ENCODE data around the gene SRPK2. TPM values are rescaled to one million over a fixed set of nuclear protein-coding genes. Genes with fewer than 3 reads are reported as not detected.

The SRPK2 gene
- total RNA-seq, 4 donors from 2014 or later = 21.5 to 35.1 (median 29.2) TPM

DNA sequence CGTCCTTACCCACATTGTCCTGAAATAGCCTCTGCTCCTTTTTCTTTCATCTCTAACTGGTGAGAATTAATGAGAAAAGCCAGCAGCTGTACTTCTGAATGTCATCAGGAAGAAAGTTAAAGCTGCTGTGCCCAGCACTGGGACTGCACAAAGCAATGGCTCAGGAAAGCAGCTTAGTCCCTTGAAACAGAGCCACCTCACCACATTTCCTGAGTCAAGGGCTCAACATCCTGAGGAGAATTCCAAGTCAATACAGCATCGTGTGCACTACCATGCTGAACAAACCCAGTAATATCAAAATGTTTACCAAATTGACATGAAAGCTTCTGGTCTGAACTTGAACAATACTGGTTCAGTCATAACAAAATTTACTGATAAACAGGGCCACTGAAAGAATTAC lies 234.6 kb downstream of the SRPK2 start:
- TF ChIP-seq POLR2A (IDR thresholded peaks at IDR 0.05) = no peak
- TF ChIP-seq CTCF (IDR thresholded peaks at IDR 0.05) = no peak
- Histone ChIP-seq H3K4me1 (peaks cover 0 to 7% (median 7%) of the 10 kb centered on the region in 3 donors), H3K9me3 (no peaks in the 10 kb centered on the region), H3K27me3 (no peaks in the 10 kb centered on the region), H3K36me3 (peaks cover 0 to 30% (median 0%) of the 10 kb centered on the region in 3 donors), H3K4me3 (no peak overlapping the region), H3K27ac (no peak overlapping the region)
- WGBS, 2 donors = 70 to 77% methylated on average over 2 of the region's 2 CpGs
- intact Hi-C loops (cut with DNase I) = no loop called here
- DNase-seq = no peak

DNA sequence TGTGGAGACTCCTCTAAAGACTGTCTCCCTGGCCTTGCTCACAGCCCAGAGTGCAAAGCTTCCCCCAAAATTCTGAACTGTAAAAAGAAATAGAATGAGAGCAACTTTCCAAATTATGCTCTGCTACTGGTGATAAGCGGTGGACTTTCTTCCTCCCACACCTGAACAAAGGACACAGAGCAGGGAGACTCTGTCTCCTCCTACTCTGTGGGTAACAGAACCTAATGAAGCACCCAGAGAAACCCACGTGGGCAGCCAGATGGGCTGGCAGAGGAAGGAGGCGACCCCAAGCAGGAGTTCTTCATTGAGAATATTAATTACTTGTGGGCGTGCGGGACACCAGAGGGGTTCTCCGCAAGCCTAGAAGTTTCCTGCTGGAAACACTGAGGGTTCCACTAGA lies 235.2 kb downstream of the SRPK2 start:
- WGBS, 2 donors = 69 to 87% methylated on average over 4 to 5 of the region's 6 CpGs
- TF ChIP-seq POLR2A (IDR thresholded peaks at IDR 0.05) (no peak), CTCF (IDR thresholded peaks at IDR 0.05) (no peak)

GRCh38 chr7:105151152-105151551 lies 237.6 kb downstream of the SRPK2 start:
- intact Hi-C loops (cut with DNase I) = no loop called here
- 81 to 82% methylated on average over 3 of the region's 3 CpGs for WGBS, 2 donors
- Histone ChIP-seq H3K4me1 (peaks cover 0 to 7% (median 7%) of the 10 kb centered on the region in 3 donors), H3K36me3 (peaks cover 0 to 17% (median 0%) of the 10 kb centered on the region in 3 donors), H3K27ac (no peak overlapping the region), H3K4me3 (no peak overlapping the region), H3K9me3 (no peaks in the 10 kb centered on the region), H3K27me3 (no peaks in the 10 kb centered on the region)
- DNase-seq = no peak
- TF ChIP-seq POLR2A (IDR thresholded peaks at IDR 0.05) (no peak), CTCF (IDR thresholded peaks at IDR 0.05) (no peak)

More for the DNA sequence above, 235.2 kb downstream of the SRPK2 start:
- Histone ChIP-seq H3K27ac (no peak overlapping the region), H3K9me3 (no peaks in the 10 kb centered on the region), H3K4me1 (peaks cover 0 to 7% (median 7%) of the 10 kb centered on the region in 3 donors), H3K36me3 (peaks cover 0 to 30% (median 0%) of the 10 kb centered on the region in 3 donors), H3K27me3 (no peaks in the 10 kb centered on the region), H3K4me3 (no peak overlapping the region)
- intact Hi-C loops (cut with DNase I) = no loop called here
- DNase-seq = no peak

GRCh38 chr7:105149827-105150226 lies 238.9 kb downstream of the SRPK2 start:
- TF ChIP-seq POLR2A (IDR thresholded peaks at IDR 0.05) = no peak
- no peak for TF ChIP-seq CTCF (IDR thresholded peaks at IDR 0.05)
- H3K27ac ChIP-seq = no peak overlapping the region
- 66 to 68% methylated on average over 3 of the region's 3 CpGs for WGBS, 2 donors
- intact Hi-C loops (cut with DNase I) = loop anchor here (10.0 kb wide), 1 partner anchor 195 kb away; no protein-coding TSS in a partner anchor
- H3K4me3 ChIP-seq = no peak overlapping the region
- H3K9me3 ChIP-seq = no peaks in the 10 kb centered on the region
- no peak for DNase-seq
- H3K27me3 ChIP-seq = no peaks in the 10 kb centered on the region
- H3K36me3 ChIP-seq = peaks cover 0 to 19% (median 0%) of the 10 kb centered on the region in 3 donors
- H3K4me1 ChIP-seq = peaks cover 0 to 7% (median 7%) of the 10 kb centered on the region in 3 donors

DNA sequence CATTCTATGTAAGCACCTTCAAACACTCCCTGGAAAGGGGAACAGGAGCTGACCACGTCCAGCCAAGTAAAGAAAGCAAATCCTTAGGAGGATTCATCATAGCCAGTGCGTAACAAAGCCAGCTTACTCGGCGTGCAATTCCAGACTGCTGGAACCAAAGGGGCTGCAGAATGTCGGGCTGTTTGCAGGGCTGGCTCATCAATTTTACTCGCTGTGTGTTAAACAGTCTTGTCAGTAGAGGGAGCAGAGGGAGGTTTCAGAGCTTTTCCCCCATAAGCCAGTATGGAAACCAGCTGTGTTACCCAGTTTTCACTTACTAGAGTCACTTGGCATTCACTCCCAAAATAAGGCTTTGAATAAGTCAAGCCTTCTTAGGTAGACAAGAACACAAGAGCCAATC lies 247.7 kb downstream of the SRPK2 start:
- no peak overlapping the region for H3K27ac ChIP-seq
- no peak for DNase-seq
- peaks cover 0 to 91% (median 5%) of the 10 kb centered on the region in 3 donors for H3K36me3 ChIP-seq
- intact Hi-C loops (cut with DNase I) = loop anchor here (10.0 kb wide), 1 partner anchor 204 kb away; no protein-coding TSS in a partner anchor
- no peak overlapping the region for H3K4me3 ChIP-seq
- H3K27me3 ChIP-seq = no peaks in the 10 kb centered on the region
- no peaks in the 10 kb centered on the region for H3K4me1 ChIP-seq
- H3K9me3 ChIP-seq = no peaks in the 10 kb centered on the region
- 65 to 75% methylated on average over 6 of the region's 6 CpGs for WGBS, 2 donors
- peak in 2 of 6 experiments; percentile 16 to 38 for TF ChIP-seq CTCF (IDR thresholded peaks at IDR 0.05)
- no peak for TF ChIP-seq POLR2A (IDR thresholded peaks at IDR 0.05)
